ENCODE measurements around the gene SORCS3.

SORCS3 gene

DNA sequence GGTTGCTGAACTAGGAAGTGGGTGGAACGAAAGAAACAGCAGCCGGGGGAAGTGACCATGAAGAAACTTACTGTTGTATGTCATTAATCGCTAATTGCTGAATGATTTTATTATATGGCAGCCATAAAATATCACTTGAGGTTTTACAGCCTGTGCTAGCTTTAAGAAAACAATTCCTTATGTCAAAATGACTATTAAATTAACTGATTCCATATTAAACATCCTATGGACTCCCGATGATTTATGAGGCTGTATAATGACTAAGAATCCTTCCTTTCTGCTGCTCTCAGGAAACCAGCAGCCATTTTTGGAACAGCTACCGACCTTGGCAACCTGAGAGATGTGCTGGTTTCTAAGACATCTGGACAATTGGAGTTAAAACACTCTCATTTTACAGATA lies 421.9 kb downstream of the SORCS3 start:
- no peak overlapping the region for H3K9ac ChIP-seq (ENCODE audit: low read length)
- H3K27me3 ChIP-seq (ENCODE audit: control insufficient read depth, insufficient read depth, low read length), result no peaks in the 10 kb centered on the region
- H3K4me3 ChIP-seq (ENCODE audit: low read length), result no peak overlapping the region

DNA sequence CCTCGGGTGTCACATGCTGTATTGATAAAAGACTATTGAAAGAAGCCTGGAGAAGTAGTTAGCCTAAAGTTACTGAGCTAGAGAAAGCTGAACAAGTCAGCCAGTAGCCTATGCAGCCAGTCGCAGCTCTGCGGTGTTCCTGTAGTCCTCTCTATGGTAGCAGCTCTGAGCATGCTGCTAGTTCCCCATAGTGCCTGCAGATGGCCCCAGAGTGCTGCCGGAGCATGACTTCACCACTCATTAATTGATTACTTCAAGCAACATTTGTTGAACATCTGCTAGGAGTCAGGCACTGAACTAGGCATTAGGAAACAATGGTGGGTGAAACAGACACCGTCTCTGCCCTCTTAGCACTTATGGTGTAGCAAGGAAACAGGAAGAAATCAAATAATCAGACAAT lies 422.7 kb downstream of the SORCS3 start:
- no peaks in the 10 kb centered on the region for H3K27me3 ChIP-seq (ENCODE audit: control insufficient read depth, insufficient read depth, low read length)
- H3K36me3 ChIP-seq (ENCODE audit: control insufficient read depth, insufficient read depth, low read length), result no peaks in the 10 kb centered on the region
- no peaks in the 10 kb centered on the region for H3K9me3 ChIP-seq (ENCODE audit: control insufficient read depth, low read length)
- H3K9ac ChIP-seq (ENCODE audit: low read length), result no peak overlapping the region
- no peak overlapping the region for H3K4me3 ChIP-seq (ENCODE audit: low read length)
- H3K4me1 ChIP-seq (ENCODE audit: control insufficient read depth, insufficient read depth, low read length), result no peaks in the 10 kb centered on the region

More for the DNA sequence above, 421.9 kb downstream of the SORCS3 start:
- Histone ChIP-seq H3K36me3 (ENCODE audit: control insufficient read depth, insufficient read depth, low read length) (no peaks in the 10 kb centered on the region), H3K4me1 (ENCODE audit: control insufficient read depth, insufficient read depth, low read length) (no peaks in the 10 kb centered on the region), H3K9me3 (ENCODE audit: control insufficient read depth, low read length) (no peaks in the 10 kb centered on the region)

DNA sequence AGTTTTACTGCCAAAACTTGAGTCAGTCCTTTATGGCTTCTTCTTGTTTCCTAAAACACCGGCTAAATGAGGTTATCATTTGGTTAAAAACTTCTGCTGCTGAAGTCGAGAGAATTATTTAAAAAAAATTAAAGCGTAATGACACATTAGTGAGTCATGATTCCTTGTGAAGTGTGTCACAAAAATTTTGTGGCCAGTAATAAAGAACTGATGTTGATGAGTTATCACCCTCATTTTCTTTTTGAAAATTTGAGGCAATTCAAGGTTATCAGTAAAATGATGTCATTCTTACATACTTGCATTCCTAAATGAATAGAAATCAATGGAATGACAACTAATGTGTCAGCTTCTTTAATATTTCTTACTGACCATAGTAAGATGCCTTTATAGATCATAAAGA lies 427.4 kb downstream of the SORCS3 start:
- no peak overlapping the region for H3K4me3 ChIP-seq (ENCODE audit: low read length)
- H3K9ac ChIP-seq (ENCODE audit: low read length), result no peak overlapping the region
- H3K27me3 ChIP-seq (ENCODE audit: control insufficient read depth, insufficient read depth, low read length), result no peaks in the 10 kb centered on the region
- no peaks in the 10 kb centered on the region for H3K36me3 ChIP-seq (ENCODE audit: control insufficient read depth, insufficient read depth, low read length)
- H3K9me3 ChIP-seq (ENCODE audit: control insufficient read depth, low read length), result no peaks in the 10 kb centered on the region
- H3K4me1 ChIP-seq (ENCODE audit: control insufficient read depth, insufficient read depth, low read length), result no peaks in the 10 kb centered on the region

DNA sequence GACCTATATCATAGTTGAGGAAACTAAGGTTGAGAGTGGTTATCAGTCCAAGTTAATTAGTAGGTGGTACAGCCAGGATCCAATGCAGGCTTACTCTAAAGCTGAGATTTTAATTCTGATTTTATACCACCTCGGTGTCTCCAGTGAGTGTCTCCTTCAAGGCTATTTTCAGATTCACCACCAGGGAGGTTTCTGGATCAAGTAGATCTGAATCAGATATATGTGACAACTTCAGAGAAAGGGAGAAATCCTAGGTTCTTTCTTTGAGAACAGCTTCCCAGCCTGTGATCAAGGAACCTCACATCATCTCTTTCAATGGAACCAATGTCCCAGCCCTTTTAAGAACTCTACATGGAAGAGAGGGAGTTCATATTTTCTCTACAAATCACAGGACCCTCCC lies 429.2 kb downstream of the SORCS3 start:
- Histone ChIP-seq H3K9ac (ENCODE audit: low read length) (no peak overlapping the region), H3K36me3 (ENCODE audit: control insufficient read depth, insufficient read depth, low read length) (no peaks in the 10 kb centered on the region), H3K4me3 (ENCODE audit: low read length) (no peak overlapping the region), H3K4me1 (ENCODE audit: control insufficient read depth, insufficient read depth, low read length) (no peaks in the 10 kb centered on the region), H3K9me3 (ENCODE audit: control insufficient read depth, low read length) (no peaks in the 10 kb centered on the region), H3K27me3 (ENCODE audit: control insufficient read depth, insufficient read depth, low read length) (no peaks in the 10 kb centered on the region)

DNA sequence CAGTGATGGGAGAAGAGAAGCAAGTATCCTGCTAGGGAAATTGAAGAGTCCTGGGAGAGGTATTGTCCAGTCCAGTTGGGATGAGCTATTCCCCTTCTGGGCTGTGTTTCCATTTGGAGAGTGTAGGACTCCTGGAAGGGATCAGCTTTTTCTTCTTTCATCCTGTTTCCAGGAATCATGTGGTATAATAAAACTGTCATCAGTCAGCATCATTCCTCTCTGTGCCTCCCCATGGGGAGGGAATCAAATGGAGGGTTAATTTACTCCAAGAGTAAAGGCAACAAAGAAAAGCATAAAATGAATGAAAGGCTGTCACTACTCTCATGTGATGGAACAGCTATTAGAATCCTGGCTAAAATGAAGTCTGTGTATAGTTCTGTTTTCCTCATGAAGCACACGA lies 429.9 kb downstream of the SORCS3 start:
- Histone ChIP-seq H3K4me3 (ENCODE audit: low read length) (no peak overlapping the region), H3K27me3 (ENCODE audit: control insufficient read depth, insufficient read depth, low read length) (no peaks in the 10 kb centered on the region), H3K4me1 (ENCODE audit: control insufficient read depth, insufficient read depth, low read length) (no peaks in the 10 kb centered on the region), H3K9me3 (ENCODE audit: control insufficient read depth, low read length) (no peaks in the 10 kb centered on the region), H3K9ac (ENCODE audit: low read length) (no peak overlapping the region), H3K36me3 (ENCODE audit: control insufficient read depth, insufficient read depth, low read length) (no peaks in the 10 kb centered on the region)

DNA sequence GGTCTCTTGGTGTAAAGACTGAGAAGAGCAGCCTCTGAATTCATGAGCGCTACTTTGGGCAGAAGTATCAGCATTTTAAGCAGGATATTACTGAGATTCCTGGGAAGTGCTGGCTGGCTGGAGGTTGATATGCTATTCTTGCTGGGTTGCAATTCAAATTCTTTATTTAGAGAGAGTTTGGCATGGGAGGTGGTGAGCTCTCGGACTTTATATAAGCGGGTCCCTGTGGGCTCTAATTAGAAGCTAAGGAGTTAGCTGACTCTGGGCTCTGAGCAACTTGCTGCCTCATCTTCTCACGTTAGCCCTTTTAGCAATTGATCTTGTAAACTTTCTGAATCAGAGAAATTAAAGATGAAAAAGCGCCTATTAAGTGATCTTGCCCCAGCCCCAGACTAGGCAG lies 430.9 kb downstream of the SORCS3 start:
- H3K9me3 ChIP-seq (ENCODE audit: control insufficient read depth, low read length), result no peaks in the 10 kb centered on the region
- H3K27me3 ChIP-seq (ENCODE audit: control insufficient read depth, insufficient read depth, low read length), result no peaks in the 10 kb centered on the region
- no peaks in the 10 kb centered on the region for H3K4me1 ChIP-seq (ENCODE audit: control insufficient read depth, insufficient read depth, low read length)
- no peak overlapping the region for H3K4me3 ChIP-seq (ENCODE audit: low read length)
- H3K36me3 ChIP-seq (ENCODE audit: control insufficient read depth, insufficient read depth, low read length), result no peaks in the 10 kb centered on the region
- H3K9ac ChIP-seq (ENCODE audit: low read length), result no peak overlapping the region

DNA sequence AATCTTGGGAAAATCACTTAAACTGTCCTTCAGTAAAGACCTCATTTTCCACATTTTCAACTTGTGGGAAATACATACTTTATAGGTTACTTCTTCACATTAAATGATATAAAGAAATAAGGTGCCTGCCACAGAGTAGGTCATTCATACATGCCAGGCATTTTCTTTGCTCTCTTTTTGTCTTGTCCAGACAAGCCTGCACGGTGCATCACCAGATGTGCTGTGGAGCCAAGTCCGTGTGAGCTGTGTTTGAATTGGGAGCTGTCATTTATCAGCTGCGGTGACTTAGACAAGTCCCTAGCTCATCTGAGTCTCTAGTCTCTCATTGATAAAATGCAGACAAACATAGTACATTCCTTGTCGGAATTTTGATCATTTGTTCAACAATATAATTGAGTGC lies 432.9 kb downstream of the SORCS3 start:
- Histone ChIP-seq H3K4me3 (ENCODE audit: low read length) (no peak overlapping the region), H3K9ac (ENCODE audit: low read length) (no peak overlapping the region), H3K27me3 (ENCODE audit: control insufficient read depth, insufficient read depth, low read length) (no peaks in the 10 kb centered on the region), H3K9me3 (ENCODE audit: control insufficient read depth, low read length) (no peaks in the 10 kb centered on the region), H3K4me1 (ENCODE audit: control insufficient read depth, insufficient read depth, low read length) (no peaks in the 10 kb centered on the region), H3K36me3 (ENCODE audit: control insufficient read depth, insufficient read depth, low read length) (no peaks in the 10 kb centered on the region)

DNA sequence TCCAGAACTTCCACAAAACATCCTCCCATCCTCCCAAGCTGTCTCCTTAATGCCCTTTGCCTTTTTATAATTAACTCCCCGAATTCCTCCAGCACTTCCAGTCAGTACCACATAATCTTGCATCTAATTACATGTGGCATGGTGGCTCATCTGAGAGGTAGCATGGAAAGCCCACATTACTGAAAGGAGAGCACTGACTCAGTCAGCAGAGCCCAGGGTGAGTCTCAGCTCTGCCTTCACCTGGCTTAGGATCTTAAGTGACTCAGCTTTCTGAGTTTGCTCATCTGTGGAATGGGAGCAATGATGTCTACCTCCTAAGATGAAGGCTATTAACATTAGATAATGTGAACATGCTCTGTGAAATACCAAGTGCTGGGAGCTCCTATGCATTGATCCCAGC lies 433.9 kb downstream of the SORCS3 start:
- Histone ChIP-seq H3K27me3 (ENCODE audit: control insufficient read depth, insufficient read depth, low read length) (no peaks in the 10 kb centered on the region), H3K4me1 (ENCODE audit: control insufficient read depth, insufficient read depth, low read length) (no peaks in the 10 kb centered on the region), H3K9ac (ENCODE audit: low read length) (no peak overlapping the region), H3K9me3 (ENCODE audit: control insufficient read depth, low read length) (no peaks in the 10 kb centered on the region), H3K4me3 (ENCODE audit: low read length) (no peak overlapping the region), H3K36me3 (ENCODE audit: control insufficient read depth, insufficient read depth, low read length) (no peaks in the 10 kb centered on the region)

DNA sequence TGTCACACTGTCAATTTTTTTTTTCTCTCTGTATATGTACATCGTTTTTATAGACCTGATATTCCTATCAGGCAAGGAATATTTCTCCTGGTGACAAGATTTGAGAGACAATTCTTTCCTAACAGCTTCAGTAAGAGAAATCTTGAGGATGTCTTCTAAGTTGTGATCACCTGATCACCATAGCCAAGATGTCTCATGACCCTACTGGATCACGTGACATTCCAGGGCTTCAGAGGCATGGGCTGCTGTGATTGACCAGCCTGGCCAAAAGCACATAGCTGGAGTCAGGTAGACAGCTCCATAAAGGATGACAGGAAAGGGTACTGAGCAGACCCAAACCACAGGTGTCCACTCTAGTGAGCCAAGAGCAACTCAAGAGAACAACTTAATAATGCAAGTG lies 444.9 kb downstream of the SORCS3 start:
- H3K27me3 ChIP-seq (ENCODE audit: control insufficient read depth, insufficient read depth, low read length), result no peaks in the 10 kb centered on the region

DNA sequence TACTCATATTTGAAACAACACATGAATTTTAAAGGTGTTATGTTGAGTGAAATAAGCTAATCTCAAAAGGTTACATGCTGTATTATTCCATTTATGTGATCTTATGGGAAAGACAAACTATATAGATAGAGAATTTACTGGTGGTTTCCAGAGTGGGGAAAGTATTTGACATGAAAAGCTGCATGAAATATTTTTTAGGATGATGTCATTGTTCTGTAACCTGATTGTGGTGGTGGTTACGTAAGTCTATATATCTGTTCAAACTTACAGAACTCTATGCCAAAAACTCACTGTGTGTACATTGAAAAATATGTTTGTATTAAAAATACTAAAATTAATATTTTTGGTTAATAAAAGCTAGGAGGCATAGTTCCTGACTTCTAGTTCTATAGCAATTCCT lies 453.0 kb downstream of the SORCS3 start:
- Histone ChIP-seq H3K9me3 (ENCODE audit: control insufficient read depth, low read length) (no peaks in the 10 kb centered on the region), H3K9ac (ENCODE audit: low read length) (no peak overlapping the region), H3K4me1 (ENCODE audit: control insufficient read depth, insufficient read depth, low read length) (no peaks in the 10 kb centered on the region), H3K4me3 (ENCODE audit: low read length) (no peak overlapping the region), H3K36me3 (ENCODE audit: control insufficient read depth, insufficient read depth, low read length) (no peaks in the 10 kb centered on the region), H3K27me3 (ENCODE audit: control insufficient read depth, insufficient read depth, low read length) (no peaks in the 10 kb centered on the region)

More for the DNA sequence above, 444.9 kb downstream of the SORCS3 start:
- Histone ChIP-seq H3K4me1 (ENCODE audit: control insufficient read depth, insufficient read depth, low read length) (no peaks in the 10 kb centered on the region), H3K9me3 (ENCODE audit: control insufficient read depth, low read length) (no peaks in the 10 kb centered on the region), H3K4me3 (ENCODE audit: low read length) (no peak overlapping the region), H3K36me3 (ENCODE audit: control insufficient read depth, insufficient read depth, low read length) (no peaks in the 10 kb centered on the region), H3K9ac (ENCODE audit: low read length) (no peak overlapping the region)

DNA sequence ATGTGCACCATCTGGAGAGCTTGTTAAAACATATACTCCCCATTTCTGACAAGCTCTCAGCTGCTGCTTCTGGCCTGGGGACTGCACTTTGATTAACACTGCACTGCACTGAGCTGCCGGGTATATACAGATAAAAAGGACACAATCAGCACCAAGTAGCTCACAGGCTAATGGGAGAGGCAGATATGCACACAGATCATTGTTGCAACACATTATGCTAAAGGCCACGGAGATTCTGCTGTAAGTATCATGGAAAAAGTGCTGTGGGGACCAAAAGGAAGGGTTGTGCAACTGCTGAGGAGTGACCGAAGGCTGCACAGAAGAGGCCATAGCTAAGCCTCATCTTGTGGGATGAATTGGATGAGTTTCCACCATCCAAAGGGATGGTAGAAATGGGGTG lies 455.2 kb downstream of the SORCS3 start:
- Histone ChIP-seq H3K27me3 (ENCODE audit: control insufficient read depth, insufficient read depth, low read length) (no peaks in the 10 kb centered on the region), H3K4me3 (ENCODE audit: low read length) (no peak overlapping the region), H3K4me1 (ENCODE audit: control insufficient read depth, insufficient read depth, low read length) (no peaks in the 10 kb centered on the region), H3K36me3 (ENCODE audit: control insufficient read depth, insufficient read depth, low read length) (no peaks in the 10 kb centered on the region), H3K9ac (ENCODE audit: low read length) (no peak overlapping the region), H3K9me3 (ENCODE audit: control insufficient read depth, low read length) (no peaks in the 10 kb centered on the region)

DNA sequence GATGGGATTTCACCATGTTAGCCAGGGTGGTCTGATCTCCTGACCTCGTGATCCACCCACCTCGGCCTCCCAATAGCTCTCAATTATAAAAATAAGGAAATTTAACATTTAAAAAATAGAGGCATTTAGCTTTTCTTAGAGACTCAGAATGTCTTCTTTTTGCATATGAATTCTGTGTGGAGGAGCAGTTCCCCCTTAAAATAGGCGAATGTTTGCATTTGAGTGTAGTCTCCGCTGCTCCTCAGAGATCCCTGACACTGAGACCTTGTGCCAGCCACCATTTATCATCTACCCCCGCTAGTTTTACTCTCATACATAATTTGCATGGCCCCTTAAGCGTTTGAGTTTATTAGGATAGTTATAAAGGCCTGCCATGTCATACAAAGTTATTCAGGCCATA lies 461.9 kb downstream of the SORCS3 start:
- no peak overlapping the region for H3K9ac ChIP-seq (ENCODE audit: low read length)
- H3K9me3 ChIP-seq (ENCODE audit: control insufficient read depth, low read length), result no peaks in the 10 kb centered on the region
- no peaks in the 10 kb centered on the region for H3K4me1 ChIP-seq (ENCODE audit: control insufficient read depth, insufficient read depth, low read length)
- no peaks in the 10 kb centered on the region for H3K27me3 ChIP-seq (ENCODE audit: control insufficient read depth, insufficient read depth, low read length)
- no peaks in the 10 kb centered on the region for H3K36me3 ChIP-seq (ENCODE audit: control insufficient read depth, insufficient read depth, low read length)
- no peak overlapping the region for H3K4me3 ChIP-seq (ENCODE audit: low read length)

DNA sequence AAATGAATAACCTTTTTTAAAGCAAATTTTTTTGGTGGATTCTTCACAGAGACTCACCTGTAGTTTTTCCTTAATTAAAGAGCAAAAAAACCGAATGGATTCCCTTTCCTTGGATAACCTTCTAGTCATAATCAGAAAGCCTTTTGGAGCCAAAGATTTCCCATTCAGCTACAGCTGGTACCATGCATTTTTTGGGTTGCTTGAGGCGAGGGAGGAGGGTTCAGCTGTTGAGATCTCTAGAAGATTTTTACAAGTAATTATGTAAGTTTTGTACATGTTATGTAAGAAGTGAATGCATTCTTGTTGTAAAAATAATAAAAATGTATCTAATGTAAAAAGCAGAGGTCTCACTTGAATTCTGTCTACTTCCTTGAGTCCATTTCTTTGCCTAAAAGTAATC lies 463.2 kb downstream of the SORCS3 start:
- H3K36me3 ChIP-seq (ENCODE audit: control insufficient read depth, insufficient read depth, low read length), result no peaks in the 10 kb centered on the region
- no peaks in the 10 kb centered on the region for H3K9me3 ChIP-seq (ENCODE audit: control insufficient read depth, low read length)
- H3K27me3 ChIP-seq (ENCODE audit: control insufficient read depth, insufficient read depth, low read length), result no peaks in the 10 kb centered on the region
- no peak overlapping the region for H3K4me3 ChIP-seq (ENCODE audit: low read length)
- H3K4me1 ChIP-seq (ENCODE audit: control insufficient read depth, insufficient read depth, low read length), result no peaks in the 10 kb centered on the region
- H3K9ac ChIP-seq (ENCODE audit: low read length), result no peak overlapping the region
